Psoas muscle (tissue), 8 donors: ENCODE data around the gene SGK2. TPM values are rescaled to one million over a fixed set of nuclear protein-coding genes. Genes with fewer than 3 reads are reported as not detected.

ENCODE experiments used
- ATAC-seq, 4 donors: fragments of 200-7000 bp; cut with Tn5 transposase; one replicate each; pipeline ENCODE4 v1.9.1; 2020; ENCODE audit warnings: moderate library complexity in 3 of 4, mild to moderate bottlenecking in 2 of 4
- DNase-seq, 2 donors: peaks; one replicate each; pipeline ENCODE4 v3.0.0-alpha.2; 2020
- H3K27ac ChIP-seq: fragments of 200-600 bp; one replicate; pipeline ENCODE4 v1.8.0; 2022
- H3K27me3 ChIP-seq, 3 donors: fragments of 200-600 bp in 1 of 3; one replicate each; pipeline versions ENCODE4 v1.6.1 to v1.8.0; 2013 to 2022; ENCODE audit warnings: low read length in 2 of 3, mild to moderate bottlenecking in 2 of 3, moderate library complexity in 1 of 3; ENCODE audit not compliant: insufficient read depth in 3 of 3
- H3K36me3 ChIP-seq, 2 donors: fragments of 200-600 bp in 1 of 2; one replicate each; pipeline versions ENCODE4 v1.6.1 to v1.8.0; 2013 to 2022; ENCODE audit warnings: low read depth in 1 of 2, mild to moderate bottlenecking in 1 of 2, moderate library complexity in 1 of 2; ENCODE audit not compliant: insufficient read depth in 1 of 2
- H3K4me1 ChIP-seq: fragments of 200-600 bp; one replicate; pipeline ENCODE4 v1.8.0; 2022
- H3K4me3 ChIP-seq: fragments of 200-600 bp; one replicate; pipeline ENCODE4 v1.8.0; 2022; ENCODE audit warnings: mild to moderate bottlenecking
- H3K9me3 ChIP-seq: fragments of 200-600 bp; one replicate; pipeline ENCODE4 v1.8.0; 2022
- WGBS, 3 donors: extraction: QIAGEN DNeasy Blood & Tissue Kit; methylation state at CpG; one replicate each; pipeline versions ENCODE4 v1.1.6 to v1.1.7; 2013; 5-methylcytosine and 5-hydroxymethylcytosine counted together
- intact Hi-C, 2 donors: fragments of 100-400 bp; cut with DNase I; formaldehyde crosslinking; loops; one replicate each; pipeline versions ENCODE4 v1.11.0 to v1.14.2; 2022
- polyA plus RNA-seq, 3 donors: library from polyadenylated mRNA; stranded (reverse); fragments of 200-250 nt; gene quantifications; one replicate each; pipeline ENCODE4 v1.2.3, GENCODE V29; 2013
- total RNA-seq, 4 donors: library from RNA; stranded (reverse); fragmentation: NEBNext Ultra II Directional in 2 of 4; extraction: Animal tissue kit (Norgen Biotek cat#: 25700) in 2 of 4; gene quantifications; one replicate each; pipeline versions ENCODE4 v1.2.1 to v1.2.4, GENCODE V29; 2021 to 2023
- TF ChIP-seq, protein P1 (sequence below): fragments of 200-600 bp; IDR thresholded peaks from one replicate; pipeline ENCODE4 v1.8.0; 2022; ENCODE audit warnings: antibody characterized with exemption
- donor health status: healthy with polysubstance abuse.
- donor health status: DM: no; HTN: no; CAD: no; lungs with moderate emphysema.
- donor health status: Bipolar disorder and iron deficiency.
- donor health status: healthy.
- donor health status: DM: yes; HTN: yes; CAD: no.
- donor health status: DM: no; HTN: no; CAD: no.
- donor health status: DM: no; HTN: no; CAD: no.
- donor health status: DM: yes; HTN: yes; CAD: no.

SGK2 gene
- total and polyA plus RNA-seq, 7 donors = 0.04 to 0.53 (median 0.14) TPM; not detected in 3

DNA sequence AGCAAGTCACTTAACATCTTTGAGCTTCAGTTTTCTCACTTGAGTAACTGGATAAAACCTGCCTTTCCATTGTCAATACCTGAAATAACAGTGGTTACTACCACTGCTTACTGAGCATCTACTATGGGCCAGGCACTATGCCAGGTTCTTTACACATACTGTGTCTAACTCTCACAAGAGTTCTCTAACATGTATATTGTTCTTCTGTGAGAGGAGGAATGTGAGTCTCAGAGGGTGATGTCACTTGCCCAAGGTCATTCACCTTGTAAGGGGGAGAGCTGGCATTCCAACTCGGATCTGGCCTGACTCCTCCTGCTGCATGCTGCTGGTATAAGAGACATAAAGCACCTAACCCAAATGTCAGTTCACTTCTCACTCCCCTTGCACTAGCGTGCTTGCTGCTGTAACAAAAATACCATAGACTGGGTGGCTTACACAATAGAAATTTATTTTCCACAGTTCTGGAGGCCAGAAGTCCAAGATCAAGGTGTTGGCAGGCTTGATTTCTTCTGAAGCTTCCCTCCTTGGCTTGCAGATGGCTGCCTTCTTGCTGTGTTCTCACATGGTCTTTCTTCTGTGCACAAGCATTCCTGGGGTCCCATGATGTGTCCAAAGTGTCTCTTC is 21.9 kb upstream of the SGK2 start:
- peaks cover 0 to 56% of the 10 kb centered on the region in 2 donors for H3K36me3 ChIP-seq
- H3K4me1 ChIP-seq = no peaks in the 10 kb centered on the region
- H3K27ac ChIP-seq = no peak overlapping the region
- intact Hi-C loops = loop anchor here in 1 of 2 donors (5.0 kb wide), 1 partner anchor 545 kb away; no protein-coding TSS in a partner anchor
- no peaks in the 10 kb centered on the region for H3K9me3 ChIP-seq
- TF ChIP-seq, protein P1, sequence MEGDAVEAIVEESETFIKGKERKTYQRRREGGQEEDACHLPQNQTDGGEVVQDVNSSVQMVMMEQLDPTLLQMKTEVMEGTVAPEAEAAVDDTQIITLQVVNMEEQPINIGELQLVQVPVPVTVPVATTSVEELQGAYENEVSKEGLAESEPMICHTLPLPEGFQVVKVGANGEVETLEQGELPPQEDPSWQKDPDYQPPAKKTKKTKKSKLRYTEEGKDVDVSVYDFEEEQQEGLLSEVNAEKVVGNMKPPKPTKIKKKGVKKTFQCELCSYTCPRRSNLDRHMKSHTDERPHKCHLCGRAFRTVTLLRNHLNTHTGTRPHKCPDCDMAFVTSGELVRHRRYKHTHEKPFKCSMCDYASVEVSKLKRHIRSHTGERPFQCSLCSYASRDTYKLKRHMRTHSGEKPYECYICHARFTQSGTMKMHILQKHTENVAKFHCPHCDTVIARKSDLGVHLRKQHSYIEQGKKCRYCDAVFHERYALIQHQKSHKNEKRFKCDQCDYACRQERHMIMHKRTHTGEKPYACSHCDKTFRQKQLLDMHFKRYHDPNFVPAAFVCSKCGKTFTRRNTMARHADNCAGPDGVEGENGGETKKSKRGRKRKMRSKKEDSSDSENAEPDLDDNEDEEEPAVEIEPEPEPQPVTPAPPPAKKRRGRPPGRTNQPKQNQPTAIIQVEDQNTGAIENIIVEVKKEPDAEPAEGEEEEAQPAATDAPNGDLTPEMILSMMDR = no peak
- 67 to 77% (median 72%) methylated on average over 2 of the region's 2 CpGs for WGBS, 3 donors
- no peak for ATAC-seq
- no peak for DNase-seq
- no peaks in the 10 kb centered on the region for H3K27me3 ChIP-seq
- no peak overlapping the region for H3K4me3 ChIP-seq

DNA sequence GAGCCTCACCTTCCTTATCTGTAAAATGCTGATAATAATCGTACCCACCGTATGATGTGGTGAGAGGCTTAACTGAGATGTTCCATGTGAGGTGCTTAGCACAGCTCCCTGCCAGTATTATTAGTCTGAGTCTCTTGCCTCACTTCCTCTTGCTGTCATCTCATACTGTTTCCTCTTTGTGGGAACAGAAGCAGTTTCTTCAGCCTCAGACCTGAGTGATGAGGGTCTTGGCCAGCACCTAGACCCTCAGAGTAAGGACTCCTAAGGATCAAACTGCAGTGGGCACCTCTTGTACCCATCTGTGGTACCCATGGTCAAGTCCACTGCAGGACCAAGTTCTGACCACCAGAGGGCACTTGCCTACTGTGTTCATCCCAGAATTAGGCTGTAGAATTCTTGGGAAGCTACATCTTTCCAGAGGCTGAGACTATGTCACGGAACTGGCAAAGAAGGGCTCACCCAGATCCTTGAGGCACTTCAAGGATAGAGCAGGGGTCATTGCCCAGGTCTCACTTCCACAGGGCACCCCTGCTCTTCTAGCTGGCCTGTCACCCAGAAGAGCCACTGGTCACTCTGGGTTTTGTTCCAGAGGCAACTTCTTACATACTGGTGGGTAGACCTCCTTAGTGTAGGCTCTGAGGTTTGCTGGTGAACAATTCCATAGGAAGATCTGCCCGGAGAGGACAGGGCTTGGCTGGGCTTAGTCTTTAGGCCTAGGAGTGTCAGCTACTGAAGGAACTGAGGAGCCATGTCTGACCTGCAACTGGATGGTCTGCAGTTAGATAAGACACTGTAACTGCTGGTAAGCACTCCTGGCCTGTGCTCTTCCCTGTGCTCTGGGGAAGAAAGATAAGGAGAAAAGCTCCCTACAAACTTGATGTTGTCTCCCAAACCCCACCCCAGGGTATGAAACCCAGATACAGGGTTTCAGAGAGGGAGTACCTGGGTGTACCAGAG is 20.6 kb upstream of the SGK2 start:
- H3K9me3 ChIP-seq = no peaks in the 10 kb centered on the region
- H3K27ac ChIP-seq = no peak overlapping the region
- no peaks in the 10 kb centered on the region for H3K27me3 ChIP-seq
- no peak overlapping the region for H3K4me3 ChIP-seq
- H3K4me1 ChIP-seq = no peaks in the 10 kb centered on the region
- intact Hi-C loops = loop anchor here in 1 of 2 donors (5.0 kb wide), 1 partner anchor 544 kb away; no protein-coding TSS in a partner anchor
- DNase-seq (peak; percentile 56 to 70), ATAC-seq (peak; percentile 46 to 67 (median 64))
- WGBS, 3 donors = 53 to 66% (median 59%) methylated on average over 4 of the region's 4 CpGs
- TF ChIP-seq, protein P1 = peak; percentile 89
- peaks cover 0 to 69% of the 10 kb centered on the region in 2 donors for H3K36me3 ChIP-seq

- H3K9me3 ChIP-seq = no peaks in the 10 kb centered on the region
- H3K27ac ChIP-seq = no peak overlapping the region
- no peak overlapping the region for H3K4me3 ChIP-seq
- intact Hi-C loops = loop anchor here in 1 of 2 donors (5.0 kb wide), 1 partner anchor 543 kb away; no protein-coding TSS in a partner anchor
- TF ChIP-seq, protein P1 = no peak
- no peaks in the 10 kb centered on the region for H3K27me3 ChIP-seq
- ATAC-seq (no peak), DNase-seq (no peak)
- whole genome bisulfite sequencing, 3 donors = 53 to 57% (median 54%) methylated on average over 6 of the region's 6 CpGs
- H3K4me1 ChIP-seq = no peaks in the 10 kb centered on the region
- H3K36me3 ChIP-seq = peaks cover 0 to 77% of the 10 kb centered on the region in 2 donors
Measured at GRCh38 chr20:43538878-43539700, 19.7 kb upstream of the SGK2 start.

DNA sequence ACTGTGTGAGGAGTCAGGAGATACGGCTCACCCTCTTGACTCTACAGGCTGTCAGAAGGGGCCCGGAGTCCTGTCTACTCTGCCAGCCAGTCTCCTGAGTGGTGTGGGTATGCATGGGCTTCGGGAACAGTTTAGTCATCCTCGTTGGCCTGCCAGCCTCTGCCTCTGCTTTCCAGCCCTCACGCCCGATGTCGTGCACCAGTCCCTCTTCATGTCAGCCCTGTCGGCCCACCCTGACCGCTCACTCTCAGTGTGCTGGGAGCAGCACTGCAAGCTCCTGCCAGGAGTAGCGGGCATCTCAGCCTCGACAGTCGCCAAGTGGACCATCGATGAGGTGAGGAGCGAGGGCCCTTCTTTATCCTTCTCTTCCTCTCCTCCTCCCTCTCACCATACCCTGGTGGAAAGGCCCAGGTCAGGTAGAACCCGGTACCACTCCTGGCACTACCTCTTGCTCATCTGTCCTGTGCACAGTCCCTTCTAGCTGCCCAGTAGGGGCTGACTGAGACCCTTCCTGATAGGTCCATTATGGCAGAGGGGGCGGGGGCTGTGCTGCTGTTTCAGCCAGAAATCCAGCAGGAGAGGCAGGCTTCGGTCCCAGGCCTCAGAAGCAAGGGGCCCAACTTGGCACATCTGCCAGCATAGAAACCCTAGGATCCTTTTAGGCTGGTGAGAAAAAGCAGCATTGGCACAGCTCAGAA is 18.7 kb upstream of the SGK2 start:
- no peak for DNase-seq
- Histone ChIP-seq H3K4me1 (no peaks in the 10 kb centered on the region), H3K27me3 (no peaks in the 10 kb centered on the region), H3K4me3 (no peak overlapping the region), H3K9me3 (no peaks in the 10 kb centered on the region), H3K27ac (no peak overlapping the region), H3K36me3 (peaks cover 0 to 85% of the 10 kb centered on the region in 2 donors)
- intact Hi-C loops = loop anchor here in 1 of 2 donors (5.0 kb wide), 1 partner anchor 542 kb away; no protein-coding TSS in a partner anchor
- TF ChIP-seq, protein P1 = no peak
- 83 to 88% (median 83%) methylated on average over 17 of the region's 17 CpGs for WGBS, 3 donors
- no peak for ATAC-seq
